Activated naive CD8-positive, alpha-beta T cell treated with anti-CD3 and anti-CD28 coated beads for 36 hours (primary cell): ENCODE measurements around the gene FBXO28. TPM values are rescaled to one million over a fixed set of nuclear protein-coding genes. Genes with fewer than 3 reads are reported as not detected.
"Not testable (repeated sequence)": the region's sequence is repeated elsewhere in the genome, so short reads cannot be mapped to it uniquely, and the experiment has no call there.

Experiments used
- DNase-seq: peaks from one replicate; pipeline ENCODE4 v3.0.0; 2021
- H3K27ac Mint-ChIP-seq: one replicate; pipeline ENCODE4 v1.8.0; 2022; ENCODE audit warnings: mild to moderate bottlenecking, moderate library complexity, mixed read lengths
- H3K27me3 Mint-ChIP-seq: one replicate; pipeline ENCODE4 v1.8.0; 2022; ENCODE audit warnings: mild to moderate bottlenecking, mixed read lengths
- H3K36me3 Mint-ChIP-seq: one replicate; pipeline ENCODE4 v1.8.0; 2021; ENCODE audit warnings: mild to moderate bottlenecking, mixed read lengths
- H3K4me1 Mint-ChIP-seq: one replicate; pipeline ENCODE4 v1.8.0; 2021; ENCODE audit warnings: mixed read lengths
- H3K4me3 Mint-ChIP-seq: one replicate; pipeline ENCODE4 v1.8.0; 2022; ENCODE audit warnings: mild to moderate bottlenecking, moderate library complexity, mixed read lengths
- H3K9me3 Mint-ChIP-seq: one replicate; pipeline ENCODE4 v1.8.0; 2022; ENCODE audit warnings: mixed read lengths
- total RNA-seq, 2 experiments: library from RNA; stranded (reverse); gene quantifications; one replicate each; pipeline ENCODE4 v1.2.3, GENCODE V29; 2021

FBXO28 gene
- total RNA-seq, result 10 to 100 TPM; 28.6 to 29.7 TPM

DNA sequence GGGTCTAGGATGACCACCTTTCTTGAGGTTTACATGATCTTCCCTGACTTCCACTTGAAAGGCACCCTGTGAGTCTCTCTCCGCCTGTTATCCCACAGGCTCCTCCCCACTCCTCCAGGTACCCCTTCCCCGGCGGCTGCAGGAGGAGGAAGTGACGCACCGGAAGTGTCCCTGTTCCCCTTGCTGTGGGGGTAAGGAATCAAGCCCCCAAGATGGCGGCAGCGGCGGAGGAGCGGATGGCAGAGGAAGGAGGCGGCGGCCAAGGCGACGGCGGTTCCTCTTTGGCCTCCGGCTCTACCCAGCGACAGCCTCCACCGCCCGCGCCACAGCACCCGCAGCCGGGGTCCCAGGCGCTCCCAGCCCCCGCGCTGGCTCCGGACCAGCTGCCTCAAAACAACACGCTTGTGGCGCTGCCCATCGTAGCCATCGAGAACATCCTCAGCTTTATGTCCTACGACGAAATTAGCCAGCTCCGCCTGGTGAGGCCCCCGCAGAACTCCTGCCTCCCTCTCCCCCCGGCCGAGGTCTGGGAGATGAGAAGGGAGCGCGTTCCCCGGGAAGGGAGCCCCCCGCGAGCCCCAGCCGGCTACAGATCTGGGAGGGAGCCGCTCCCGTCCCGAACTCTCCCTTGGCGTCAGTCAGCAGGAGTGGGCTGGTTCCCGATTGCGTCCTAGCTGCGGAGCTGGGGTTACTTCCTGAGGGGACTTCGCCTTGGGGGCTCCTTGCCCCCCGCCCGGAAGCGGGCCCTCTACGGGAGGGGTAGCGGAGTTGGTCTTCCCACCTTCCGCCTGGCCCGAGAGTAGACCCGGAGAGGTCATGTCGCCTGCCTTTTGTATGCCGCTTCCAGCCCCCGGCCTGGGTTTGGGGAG is at the start of gene FBXO28:
Gene FBXO28 (plus strand): TSS at position 194 of the 869 bp plus-strand sequence. CDS start 19 bp downstream, at position 213.
- H3K4me1 Mint-ChIP-seq, result peaks cover 26% of the 10 kb centered on the region
- peaks cover 9% of the 10 kb centered on the region for H3K27me3 Mint-ChIP-seq
- H3K4me3 Mint-ChIP-seq, result peak within 1 kb of the TSS; percentile 87
- DNase-seq, result peak; percentile 94
- peak within 1 kb of the TSS; percentile 84 for H3K27ac Mint-ChIP-seq
- H3K9me3 Mint-ChIP-seq, result no peaks in the 10 kb centered on the region
- peaks cover 1% of the 10 kb centered on the region for H3K36me3 Mint-ChIP-seq

DNA sequence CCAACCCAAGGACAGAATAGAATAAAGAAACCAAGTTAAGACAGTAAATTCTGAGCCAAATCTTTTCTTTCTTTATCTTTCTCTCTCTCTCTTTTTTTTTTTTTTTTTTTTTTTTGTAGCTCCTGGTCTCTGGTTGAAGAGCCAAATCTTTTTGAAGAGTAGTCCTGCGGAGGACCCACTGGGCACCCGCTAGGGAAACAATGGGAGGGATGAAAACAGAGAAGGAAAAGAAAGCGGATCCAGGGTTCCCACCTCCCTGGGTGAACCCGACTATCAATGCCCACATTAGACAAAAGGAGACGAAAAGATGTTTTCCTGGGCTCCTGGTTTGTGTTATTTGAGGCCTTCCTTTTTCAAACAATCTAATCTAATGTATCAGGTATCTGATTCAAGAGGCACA is 49.8 kb upstream of the FBXO28 start:
- H3K4me3 Mint-ChIP-seq, result no peak overlapping the region
- H3K9me3 Mint-ChIP-seq, result no peaks in the 10 kb centered on the region
- H3K4me1 Mint-ChIP-seq, result peaks cover 12% of the 10 kb centered on the region
- H3K27ac Mint-ChIP-seq, result no peak overlapping the region
- peaks cover 3% of the 10 kb centered on the region for H3K27me3 Mint-ChIP-seq
- no peak for DNase-seq
- H3K36me3 Mint-ChIP-seq, result no peaks in the 10 kb centered on the region

DNA sequence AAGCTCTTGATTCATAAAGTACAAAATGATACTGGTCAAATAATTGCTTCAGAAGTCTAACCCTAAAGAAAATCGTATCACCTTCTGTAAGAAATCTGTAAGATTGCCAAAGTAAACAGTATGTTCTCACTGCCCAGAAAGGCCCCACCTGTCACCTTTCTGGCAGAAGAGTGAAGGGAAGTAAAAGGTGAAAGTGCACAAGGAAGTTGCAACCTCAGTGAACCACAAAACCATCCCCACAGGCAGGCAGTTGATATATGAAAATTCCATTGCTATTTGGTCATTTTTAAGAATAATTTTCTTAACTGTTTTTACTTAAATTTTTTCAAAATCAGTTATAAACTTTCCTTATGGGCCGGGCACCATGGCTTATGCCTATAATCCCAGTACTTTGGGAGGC is 48.5 kb upstream of the FBXO28 start:
- Mint-ChIP-seq H3K9me3 (no peaks in the 10 kb centered on the region), H3K36me3 (no peaks in the 10 kb centered on the region), H3K27ac (no peak overlapping the region), H3K4me1 (peaks cover 12% of the 10 kb centered on the region), H3K4me3 (no peak overlapping the region), H3K27me3 (peaks cover 6% of the 10 kb centered on the region)
- no peak for DNase-seq

DNA sequence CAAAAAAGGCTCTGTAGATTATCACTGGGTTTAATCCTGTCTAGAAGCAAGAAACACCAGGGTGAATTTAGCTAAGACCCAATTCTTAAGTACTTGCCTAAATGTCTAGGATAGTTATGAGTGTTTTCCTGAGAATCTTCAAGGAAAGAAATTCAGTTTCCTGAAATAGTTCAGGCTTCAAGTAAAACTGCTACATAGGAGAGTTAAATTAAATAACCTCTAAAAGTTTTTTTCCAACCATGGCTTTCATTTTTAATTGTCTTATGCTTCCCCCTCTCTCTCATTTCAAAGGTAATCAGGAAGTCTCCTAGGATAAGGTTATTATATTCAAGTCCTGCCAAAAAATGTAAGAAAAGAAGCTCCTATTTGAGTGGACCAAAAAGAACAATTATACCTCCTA is 46.7 kb upstream of the FBXO28 start:
- H3K4me1 Mint-ChIP-seq, result peaks cover 12% of the 10 kb centered on the region
- H3K27ac Mint-ChIP-seq, result peak overlapping the region; percentile 10

DNA sequence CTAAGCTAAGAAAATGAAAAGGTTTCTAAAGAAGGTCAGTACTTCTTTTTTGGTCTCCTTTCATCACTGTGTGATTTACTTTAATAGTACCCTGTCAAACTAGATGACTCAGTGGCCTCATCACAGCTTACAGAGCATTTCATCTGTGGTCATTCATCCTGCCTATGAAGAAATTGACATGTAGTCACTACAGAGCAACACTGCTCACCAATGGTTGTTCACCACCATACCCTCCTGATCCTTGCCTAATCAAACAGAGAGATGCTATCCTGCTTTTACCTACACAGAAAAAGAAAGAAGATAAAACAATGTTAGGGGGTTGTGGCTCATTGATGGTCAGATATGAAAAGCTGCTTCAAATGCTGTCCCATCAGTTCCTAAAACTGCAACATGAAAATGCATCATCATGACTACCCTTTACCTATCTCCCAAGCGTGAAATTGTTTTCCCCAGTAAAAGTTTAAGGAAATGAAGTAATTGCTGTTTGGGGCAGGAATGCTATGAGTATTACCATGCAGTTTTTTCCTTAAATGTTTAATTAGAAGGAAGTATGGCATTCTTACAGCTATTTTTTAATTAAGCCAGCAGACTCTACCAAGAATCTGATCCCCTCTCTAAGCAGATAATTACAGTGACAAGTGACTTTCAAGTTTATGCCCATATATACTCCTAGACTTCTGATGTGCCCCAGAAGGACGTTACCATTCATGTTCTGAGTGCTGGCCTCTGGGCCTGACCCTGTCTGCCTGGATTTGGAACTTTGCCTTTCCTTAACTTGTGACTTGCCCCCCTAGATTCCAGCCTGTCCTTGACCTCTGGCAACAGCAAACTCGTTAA is 46.1 kb upstream of the FBXO28 start:
- peaks cover 12% of the 10 kb centered on the region for H3K4me1 Mint-ChIP-seq
- peaks cover 17% of the 10 kb centered on the region for H3K27me3 Mint-ChIP-seq
- H3K9me3 Mint-ChIP-seq, result peaks cover 2% of the 10 kb centered on the region
- H3K27ac Mint-ChIP-seq, result peak overlapping the region; percentile 10
- no peaks in the 10 kb centered on the region for H3K36me3 Mint-ChIP-seq
- no peak overlapping the region for H3K4me3 Mint-ChIP-seq
- no peak for DNase-seq

More for the DNA sequence above, 46.7 kb upstream of the FBXO28 start:
- H3K9me3 Mint-ChIP-seq, result peaks cover 1% of the 10 kb centered on the region
- no peaks in the 10 kb centered on the region for H3K36me3 Mint-ChIP-seq
- DNase-seq, result no peak
- H3K27me3 Mint-ChIP-seq, result peaks cover 11% of the 10 kb centered on the region
- H3K4me3 Mint-ChIP-seq, result no peak overlapping the region

GRCh38 chr1:224068458-224069072 is 45.3 kb upstream of the FBXO28 start:
- Mint-ChIP-seq H3K27me3 (peaks cover 19% of the 10 kb centered on the region), H3K36me3 (no peaks in the 10 kb centered on the region), H3K4me3 (no peak overlapping the region), H3K4me1 (peaks cover 12% of the 10 kb centered on the region), H3K27ac (no peak overlapping the region), H3K9me3 (peaks cover 3% of the 10 kb centered on the region)
- DNase-seq, result no peak

DNA sequence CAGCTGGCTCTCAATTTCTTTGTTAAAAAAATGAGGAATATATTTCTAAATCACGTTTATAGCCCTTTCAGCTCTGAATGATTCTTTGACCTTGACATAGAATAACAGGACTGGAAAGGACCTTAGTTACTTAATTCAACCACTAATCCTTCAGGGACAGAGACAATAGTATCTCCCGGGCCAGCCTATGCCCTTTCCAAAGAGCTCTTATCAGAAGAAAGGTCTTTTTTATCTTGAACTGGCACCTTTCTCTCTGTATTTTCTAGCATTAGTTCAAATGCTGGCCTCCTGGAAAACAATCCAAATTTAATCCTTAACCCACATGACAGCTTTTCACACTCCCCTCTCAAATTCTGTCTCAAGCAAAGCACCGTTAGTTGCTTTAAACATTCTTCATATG is 44.8 kb upstream of the FBXO28 start:
- Mint-ChIP-seq H3K9me3 (peaks cover 3% of the 10 kb centered on the region), H3K27me3 (peaks cover 19% of the 10 kb centered on the region), H3K4me1 (peaks cover 12% of the 10 kb centered on the region), H3K36me3 (no peaks in the 10 kb centered on the region), H3K27ac (no peak overlapping the region), H3K4me3 (no peak overlapping the region)
- no peak for DNase-seq

GRCh38 chr1:224070521-224070920 is 43.4 kb upstream of the FBXO28 start:
- Mint-ChIP-seq H3K9me3 (peaks cover 3% of the 10 kb centered on the region), H3K27ac (no peak overlapping the region), H3K36me3 (no peaks in the 10 kb centered on the region), H3K4me1 (peaks cover 6% of the 10 kb centered on the region), H3K27me3 (peaks cover 22% of the 10 kb centered on the region), H3K4me3 (no peak overlapping the region)
- DNase-seq, result no peak

DNA sequence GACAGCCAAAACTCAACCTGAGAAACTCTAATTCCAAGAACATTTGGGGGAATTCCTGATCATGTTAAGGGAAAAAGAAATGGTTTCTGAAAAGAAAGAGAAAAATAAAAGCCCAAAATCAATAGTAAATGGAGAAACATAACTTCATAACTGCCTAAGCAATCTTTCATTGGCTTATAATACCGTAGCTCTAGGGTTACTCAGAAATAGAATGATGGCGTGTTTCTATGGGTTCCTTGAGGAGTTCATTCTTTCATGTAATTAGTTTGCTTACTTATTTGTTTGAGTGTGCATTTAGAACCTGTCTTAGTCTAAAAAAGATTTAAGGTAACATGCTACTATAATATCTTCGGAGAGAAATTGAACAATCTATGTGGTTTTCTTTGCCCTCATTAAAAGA is 37.5 kb upstream of the FBXO28 start:
- H3K27ac Mint-ChIP-seq, result no peak overlapping the region
- peaks cover 22% of the 10 kb centered on the region for H3K27me3 Mint-ChIP-seq
- no peaks in the 10 kb centered on the region for H3K4me1 Mint-ChIP-seq
- DNase-seq, result no peak
- H3K9me3 Mint-ChIP-seq, result peaks cover 3% of the 10 kb centered on the region
- no peaks in the 10 kb centered on the region for H3K36me3 Mint-ChIP-seq
- H3K4me3 Mint-ChIP-seq, result no peak overlapping the region

DNA sequence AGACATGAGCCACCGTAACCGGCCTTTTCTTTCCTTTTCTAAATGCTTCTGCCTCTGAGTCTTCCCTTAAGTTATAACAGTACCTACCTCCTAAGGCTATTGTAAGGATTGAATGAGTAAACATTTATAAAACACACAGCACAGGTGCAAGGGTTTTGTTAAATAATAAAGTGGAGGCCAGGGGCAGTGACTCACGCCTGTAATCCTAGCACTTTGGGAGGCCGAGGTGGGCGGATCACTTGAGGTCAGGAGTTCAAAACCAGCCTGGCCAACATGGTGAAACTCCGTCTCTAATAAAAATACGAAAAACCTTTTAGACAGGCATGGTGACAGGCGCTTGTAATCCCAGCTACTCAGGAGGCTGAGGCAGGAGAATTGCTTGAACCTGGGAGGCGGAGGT is 34.3 kb upstream of the FBXO28 start:
- DNase-seq, H3K27me3 Mint-ChIP-seq: not testable (repeated sequence)

GRCh38 chr1:224080115-224080774 is 33.7 kb upstream of the FBXO28 start:
- H3K27me3 Mint-ChIP-seq, result peaks cover 6% of the 10 kb centered on the region
- no peaks in the 10 kb centered on the region for H3K9me3 Mint-ChIP-seq
- H3K4me1 Mint-ChIP-seq, result no peaks in the 10 kb centered on the region
- no peaks in the 10 kb centered on the region for H3K36me3 Mint-ChIP-seq
- no peak for DNase-seq
- H3K27ac Mint-ChIP-seq, result no peak overlapping the region
- no peak overlapping the region for H3K4me3 Mint-ChIP-seq

More for the DNA sequence above, 34.3 kb upstream of the FBXO28 start:
- H3K4me1 Mint-ChIP-seq, H3K36me3 Mint-ChIP-seq, H3K4me3 Mint-ChIP-seq, H3K9me3 Mint-ChIP-seq, H3K27ac Mint-ChIP-seq: not testable (repeated sequence)

DNA sequence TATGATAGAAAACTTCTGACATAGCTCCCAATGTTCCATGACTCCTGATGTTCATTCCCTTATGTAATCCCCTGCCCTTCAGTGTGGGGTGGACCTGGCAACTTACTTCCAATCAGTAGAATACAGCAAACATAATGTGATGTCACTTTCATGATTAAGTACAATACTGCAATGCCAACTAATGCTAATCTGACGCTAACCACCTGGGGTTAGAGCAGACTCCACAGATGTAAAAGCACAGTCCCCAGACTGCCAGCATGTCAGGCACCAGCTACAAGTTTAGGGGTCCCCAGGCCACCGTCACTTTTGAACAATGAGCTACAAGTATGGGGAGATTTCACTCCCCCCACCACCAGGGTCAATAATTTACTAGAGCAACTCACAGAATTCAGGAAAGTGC is 32.3 kb upstream of the FBXO28 start:
- Mint-ChIP-seq H3K4me3 (no peak overlapping the region), H3K27ac (no peak overlapping the region), H3K27me3 (peaks cover 8% of the 10 kb centered on the region), H3K36me3 (no peaks in the 10 kb centered on the region), H3K4me1 (no peaks in the 10 kb centered on the region), H3K9me3 (no peaks in the 10 kb centered on the region)
- DNase-seq, result no peak

- Mint-ChIP-seq H3K9me3 (no peaks in the 10 kb centered on the region), H3K27ac (no peak overlapping the region), H3K36me3 (no peaks in the 10 kb centered on the region), H3K4me3 (no peak overlapping the region), H3K27me3 (peaks cover 10% of the 10 kb centered on the region), H3K4me1 (no peaks in the 10 kb centered on the region)
- no peak for DNase-seq
Measured at GRCh38 chr1:224082146-224082545, 31.8 kb upstream of the FBXO28 start.

GRCh38 chr1:224084867-224085266 is 29.0 kb upstream of the FBXO28 start:
- Mint-ChIP-seq H3K4me1 (no peaks in the 10 kb centered on the region), H3K27me3 (peaks cover 11% of the 10 kb centered on the region), H3K27ac (no peak overlapping the region), H3K9me3 (no peaks in the 10 kb centered on the region), H3K36me3 (no peaks in the 10 kb centered on the region), H3K4me3 (no peak overlapping the region)
- no peak for DNase-seq
